NCI-H345 treated with DMSO at 0.1 percent for 48 hours (cell line): ENCODE data around the gene OGFOD2.

Source experiments
- DNase-seq: peaks from one replicate; lab custom pipeline; 2025; ENCODE audit not compliant: unreplicated experiment; lab: John Stamatoyannopoulos, UW

The OGFOD2 gene

DNA sequence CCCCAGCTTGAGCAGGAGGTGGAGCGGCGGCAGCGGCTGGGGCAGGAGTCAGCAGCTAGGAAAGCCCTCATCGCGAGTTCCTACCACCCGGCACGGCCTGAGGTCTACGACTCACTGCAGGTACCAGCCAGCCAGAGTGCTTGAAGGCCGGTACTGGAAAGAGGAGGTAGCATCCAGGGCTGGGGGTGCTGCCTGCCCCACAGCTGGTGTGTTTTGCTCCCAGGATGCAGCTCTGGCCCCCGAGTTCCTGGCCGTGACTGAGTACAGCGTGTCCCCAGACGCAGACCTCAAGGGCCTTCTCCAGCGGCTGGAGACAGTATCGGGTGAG lies 1.6 kb downstream of the OGFOD2 start:
- DNase-seq, result no peak

DNA sequence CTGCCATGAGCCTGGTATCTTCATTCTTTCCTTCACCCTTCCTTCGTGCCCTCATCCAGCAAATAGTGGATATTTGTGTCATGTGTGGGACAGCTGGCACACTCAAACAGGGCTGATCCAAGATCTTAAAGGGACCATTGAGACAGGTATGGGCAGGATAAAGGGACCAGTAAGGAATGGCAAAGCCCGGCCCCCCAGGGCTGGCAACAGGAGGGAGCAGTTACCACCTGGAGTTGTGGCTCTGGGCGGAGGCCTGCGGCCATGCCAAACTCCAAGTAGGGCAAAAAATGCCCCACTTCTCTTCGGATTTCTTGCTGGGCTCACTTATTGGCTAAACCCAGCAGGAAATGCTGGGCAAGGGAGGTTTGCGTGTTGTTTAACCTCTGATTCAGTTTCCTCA lies 2.1 kb downstream of the OGFOD2 start:
- DNase-seq, result no peak

DNA sequence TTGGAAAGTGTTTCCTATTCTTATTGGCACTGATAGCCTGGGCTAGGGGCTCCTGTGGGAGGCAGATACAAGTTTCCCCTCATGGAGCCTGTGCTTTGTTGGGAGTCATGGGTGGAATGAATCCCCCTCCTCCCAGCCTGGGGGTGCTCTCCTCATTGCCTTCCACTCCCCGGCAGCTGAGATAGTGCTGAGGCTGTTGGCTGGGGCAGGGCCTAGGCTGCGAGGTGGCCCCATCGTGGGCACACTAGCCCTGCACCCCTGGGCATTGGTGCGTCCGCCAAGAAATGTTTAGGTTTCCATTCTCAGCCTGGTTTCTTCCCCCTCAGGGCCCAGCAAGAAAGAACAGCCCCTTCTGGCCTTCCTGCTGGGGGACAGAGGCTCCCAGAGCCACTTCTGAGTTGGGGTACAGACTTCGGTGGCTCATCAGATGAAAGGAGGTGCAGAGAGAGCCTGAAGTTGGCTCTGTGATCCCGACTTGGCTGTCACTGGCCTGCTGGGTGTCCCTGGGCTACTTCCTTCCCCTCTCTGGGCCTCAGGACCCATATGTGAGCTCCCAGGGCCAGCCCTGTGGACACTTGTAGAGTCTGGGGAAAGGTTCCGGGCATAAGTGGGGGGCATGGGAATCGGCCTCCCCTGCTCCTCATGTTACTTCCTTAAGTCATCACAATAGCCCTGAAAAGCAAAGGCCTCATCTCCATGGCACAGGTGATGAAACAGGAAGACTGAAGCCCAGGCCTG lies 2.8 kb downstream of the OGFOD2 start:
- DNase-seq, result no peak

DNA sequence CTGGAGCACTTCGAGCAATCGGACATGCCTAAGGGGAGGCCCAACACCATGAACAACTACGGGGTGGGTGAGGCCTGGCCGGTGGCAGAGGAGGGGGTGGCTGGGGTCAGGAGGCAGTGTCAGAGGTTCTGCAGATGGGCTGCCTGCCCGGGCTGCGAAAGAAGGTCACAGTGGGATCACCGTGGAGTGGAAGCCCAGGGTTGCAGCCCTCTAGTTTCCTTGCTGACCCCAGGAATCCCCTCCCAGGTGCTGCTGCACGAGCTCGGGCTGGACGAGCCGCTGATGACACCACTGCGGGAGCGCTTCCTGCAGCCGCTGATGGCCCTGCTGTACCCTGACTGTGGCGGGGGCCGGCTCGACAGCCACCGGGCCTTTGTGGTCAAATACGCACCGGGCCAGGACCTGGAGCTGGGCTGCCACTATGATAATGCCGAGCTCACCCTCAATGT lies 3.5 kb downstream of the OGFOD2 start:
- no peak for DNase-seq

DNA sequence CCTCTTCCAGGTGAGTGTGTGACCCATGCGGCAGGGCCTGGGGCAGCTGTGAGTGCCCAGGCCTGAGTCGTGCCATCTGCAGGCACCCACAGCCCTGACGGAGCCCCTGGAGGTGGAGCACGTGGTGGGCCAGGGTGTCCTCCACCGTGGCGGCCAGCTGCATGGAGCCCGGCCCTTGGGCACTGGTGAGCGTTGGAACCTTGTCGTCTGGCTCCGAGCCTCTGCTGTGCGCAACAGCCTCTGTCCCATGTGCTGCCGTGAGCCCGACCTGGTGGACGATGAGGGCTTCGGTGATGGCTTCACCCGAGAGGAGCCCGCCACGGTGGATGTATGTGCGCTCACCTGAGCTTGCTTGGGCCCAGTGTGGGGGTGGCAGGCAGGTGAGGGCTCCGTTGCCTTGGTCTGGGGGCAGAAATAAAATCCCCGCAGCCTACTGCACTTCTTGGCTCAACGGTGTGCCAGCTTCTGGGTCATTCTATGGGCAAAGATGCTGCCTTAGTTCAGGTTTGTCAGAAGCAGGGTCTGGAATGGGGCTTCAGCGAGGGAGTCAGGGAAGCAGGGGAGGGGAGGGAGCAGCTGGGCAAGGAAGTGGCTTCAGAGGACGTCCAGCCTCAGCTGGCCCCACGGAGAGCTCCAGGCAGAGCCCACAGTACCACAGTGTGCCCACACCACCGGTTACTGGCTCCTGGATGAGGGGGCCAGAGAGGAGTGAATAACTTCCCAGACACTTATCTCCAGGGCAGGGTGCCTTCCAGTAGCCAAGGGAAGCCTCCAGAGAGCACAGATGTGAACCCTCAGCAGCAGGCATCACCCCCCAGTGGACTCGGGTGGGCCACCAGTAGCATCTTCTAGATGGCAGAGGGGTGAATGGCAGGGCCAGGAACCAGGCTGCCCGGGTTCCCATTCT lies 4.2 kb downstream of the OGFOD2 start:
- DNase-seq, result no peak

DNA sequence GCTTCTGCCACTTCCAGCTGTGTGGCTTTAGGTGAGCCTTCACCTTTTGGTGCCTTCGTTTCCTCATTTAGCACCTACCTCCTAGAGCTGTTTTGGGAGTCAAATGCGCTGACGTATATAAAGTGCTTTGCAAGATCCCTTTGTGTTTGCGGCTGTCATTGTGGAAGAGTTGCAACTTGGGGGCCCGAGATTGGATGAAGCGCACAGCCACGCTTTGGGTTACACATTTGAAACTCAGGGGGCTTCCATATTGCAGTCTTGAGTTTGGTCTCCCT lies 4.8 kb downstream of the OGFOD2 start:
- no peak for DNase-seq

DNA sequence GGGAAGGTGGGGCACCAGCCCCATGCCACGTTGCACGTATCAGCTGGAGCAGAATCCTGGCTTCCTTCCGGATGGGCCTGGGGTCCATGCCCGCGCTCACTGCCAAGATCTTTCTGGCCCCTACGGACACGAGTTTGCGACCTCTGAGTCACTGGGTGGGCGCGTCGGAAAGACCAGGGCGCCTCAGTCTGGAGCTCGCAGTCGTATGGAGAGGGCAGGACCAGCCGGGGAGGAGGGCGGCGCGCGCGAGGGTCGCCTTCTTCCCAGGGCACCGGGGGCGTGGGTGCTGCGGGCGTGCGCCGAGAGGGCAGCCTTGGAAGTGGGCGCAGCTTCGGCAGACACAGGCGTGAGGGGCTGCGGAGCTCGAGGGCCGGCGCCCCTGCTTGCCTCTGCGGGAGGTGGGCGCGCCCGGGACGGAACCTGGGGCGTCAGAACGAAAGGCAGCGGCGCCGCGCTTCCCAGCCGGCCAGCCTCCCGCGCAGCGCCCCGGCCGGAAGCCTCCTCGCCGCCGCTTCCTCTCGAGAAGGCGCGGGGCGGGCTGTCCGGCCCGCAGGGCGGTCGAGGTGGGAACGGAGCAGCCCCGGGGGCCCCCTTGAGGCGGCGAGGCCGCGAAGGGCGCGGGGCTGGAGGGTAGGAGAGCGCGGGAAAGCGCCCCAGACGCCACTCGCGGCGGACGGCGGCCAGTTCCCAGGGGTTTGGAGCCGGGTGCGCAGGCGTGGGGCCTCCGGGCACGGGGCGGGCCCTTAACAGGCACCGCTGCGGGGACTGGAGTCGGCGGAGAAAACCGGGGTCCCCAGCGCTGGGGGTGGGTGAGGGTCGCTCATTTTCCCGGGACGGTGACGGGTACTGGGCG lies 5.4 kb downstream of the OGFOD2 start, which contains the start of gene ARL6IP4:
Gene ARL6IP4 (plus strand): TSS at position 499 of the 853 bp plus-strand sequence. CDS start 459 bp downstream, outside the sequence.
- peak; percentile 65 for DNase-seq

DNA sequence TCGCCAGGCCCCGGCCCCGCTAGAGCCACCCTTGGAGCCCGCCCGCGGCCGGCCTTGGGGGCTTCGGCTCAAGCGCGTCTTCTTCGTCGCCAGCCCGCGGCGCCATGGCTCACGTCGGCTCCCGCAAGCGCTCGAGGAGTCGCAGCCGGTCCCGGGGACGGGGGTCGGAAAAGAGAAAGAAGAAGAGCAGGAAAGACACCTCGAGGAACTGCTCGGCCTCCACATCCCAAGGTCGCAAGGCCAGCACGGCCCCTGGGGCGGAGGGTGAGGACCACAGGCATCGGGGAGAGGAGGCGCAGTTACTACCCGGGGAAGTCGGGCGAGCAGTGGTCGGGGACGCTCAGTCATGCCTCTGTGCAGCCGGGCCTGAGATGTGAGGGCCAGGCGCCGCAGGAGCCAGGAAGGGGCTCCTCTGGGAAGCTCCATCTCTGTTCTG lies 6.0 kb downstream of the OGFOD2 start:
- no peak for DNase-seq

DNA sequence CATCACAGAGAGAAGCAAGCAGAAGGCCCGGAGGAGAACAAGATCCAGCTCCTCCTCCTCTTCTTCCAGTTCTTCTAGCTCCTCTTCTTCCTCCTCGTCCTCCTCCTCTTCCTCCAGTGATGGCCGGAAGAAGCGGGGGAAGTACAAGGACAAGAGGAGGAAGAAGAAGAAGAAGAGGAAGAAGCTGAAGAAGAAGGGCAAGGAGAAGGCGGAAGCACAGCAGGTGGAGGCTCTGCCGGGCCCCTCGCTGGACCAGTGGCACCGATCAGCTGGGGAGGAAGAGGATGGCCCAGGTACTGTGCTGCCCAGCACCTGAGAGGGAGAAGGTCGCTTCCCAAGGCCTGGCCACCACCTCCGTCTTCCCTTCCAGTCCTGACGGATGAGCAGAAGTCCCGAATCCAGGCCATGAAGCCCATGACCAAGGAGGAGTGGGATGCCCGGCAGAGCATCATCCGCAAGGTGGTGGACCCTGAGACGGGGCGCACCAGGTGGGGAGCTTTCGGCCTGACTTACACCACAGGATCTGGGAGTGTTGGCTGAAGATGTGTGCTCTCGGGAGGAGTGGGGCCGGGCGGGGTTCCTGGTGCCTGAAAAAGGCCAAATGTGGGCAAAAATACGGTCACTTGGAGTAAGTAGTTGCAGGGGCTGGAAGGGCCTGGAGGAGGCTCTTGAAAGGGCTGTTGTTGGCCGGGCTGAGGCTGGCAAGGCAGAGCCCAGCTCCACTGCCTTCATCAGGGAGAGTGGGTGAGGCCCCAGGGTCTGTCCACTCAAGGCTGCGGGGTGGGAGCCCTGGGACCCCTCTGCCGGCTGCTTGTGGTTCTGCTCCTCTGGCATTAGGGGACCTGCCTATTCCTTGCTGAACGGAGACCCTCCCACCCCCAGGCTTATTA lies 6.8 kb downstream of the OGFOD2 start:
- no peak for DNase-seq

DNA sequence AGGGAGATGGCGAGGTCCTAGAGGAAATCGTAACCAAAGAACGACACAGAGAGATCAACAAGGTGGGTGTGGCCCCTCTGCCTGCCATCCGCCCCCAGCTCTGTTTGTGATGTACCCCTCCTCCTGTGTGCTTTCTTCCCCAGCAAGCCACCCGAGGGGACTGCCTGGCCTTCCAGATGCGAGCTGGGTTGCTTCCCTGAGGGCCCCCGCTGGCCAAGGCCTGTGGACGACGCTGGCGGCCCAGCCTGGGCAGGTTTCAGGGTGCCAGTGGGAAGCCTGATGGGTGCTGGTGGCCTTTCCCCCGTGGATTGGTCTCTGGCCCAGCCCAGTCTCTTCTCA lies 7.4 kb downstream of the OGFOD2 start:
- no peak for DNase-seq

DNA sequence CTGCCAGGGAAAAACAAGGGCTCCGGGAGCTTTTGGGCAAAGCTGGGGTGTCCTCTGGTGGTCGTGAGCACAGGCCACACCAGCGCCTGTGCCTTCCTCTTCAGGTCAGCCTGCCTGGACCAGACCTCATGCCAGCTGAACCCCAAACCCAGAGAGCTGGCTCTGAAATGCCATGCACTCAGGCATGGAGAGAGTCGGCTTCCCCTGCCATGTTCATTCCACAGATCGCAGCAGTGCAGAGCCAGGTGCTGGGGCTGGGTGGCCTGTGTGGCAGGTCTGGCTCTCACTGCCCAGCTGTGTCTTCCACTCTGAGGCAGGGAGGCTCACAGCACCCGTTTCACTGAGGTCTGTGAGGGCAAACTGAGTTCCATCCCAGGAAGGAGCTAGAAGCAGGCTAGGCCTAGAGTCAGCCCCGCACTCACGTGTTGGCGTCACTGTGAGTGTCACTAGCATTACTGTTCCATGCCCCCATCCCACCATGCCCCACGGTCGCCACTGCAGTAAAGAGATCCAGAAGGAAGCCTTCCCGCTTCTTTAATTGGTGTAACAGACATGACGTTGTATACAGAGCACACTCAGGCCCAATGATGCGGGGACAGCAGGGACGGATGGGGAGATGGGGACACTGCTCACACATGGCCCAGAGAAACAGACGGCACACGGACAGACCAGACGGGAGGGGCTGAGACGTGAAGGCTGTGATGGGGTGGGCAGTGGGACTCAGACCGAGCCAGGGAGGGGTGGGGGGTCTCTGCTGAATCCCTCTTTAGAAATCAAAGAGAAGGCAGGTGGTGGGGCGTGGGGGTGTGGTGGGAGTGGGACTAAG lies 8.1 kb downstream of the OGFOD2 start:
- DNase-seq, result no peak

DNA sequence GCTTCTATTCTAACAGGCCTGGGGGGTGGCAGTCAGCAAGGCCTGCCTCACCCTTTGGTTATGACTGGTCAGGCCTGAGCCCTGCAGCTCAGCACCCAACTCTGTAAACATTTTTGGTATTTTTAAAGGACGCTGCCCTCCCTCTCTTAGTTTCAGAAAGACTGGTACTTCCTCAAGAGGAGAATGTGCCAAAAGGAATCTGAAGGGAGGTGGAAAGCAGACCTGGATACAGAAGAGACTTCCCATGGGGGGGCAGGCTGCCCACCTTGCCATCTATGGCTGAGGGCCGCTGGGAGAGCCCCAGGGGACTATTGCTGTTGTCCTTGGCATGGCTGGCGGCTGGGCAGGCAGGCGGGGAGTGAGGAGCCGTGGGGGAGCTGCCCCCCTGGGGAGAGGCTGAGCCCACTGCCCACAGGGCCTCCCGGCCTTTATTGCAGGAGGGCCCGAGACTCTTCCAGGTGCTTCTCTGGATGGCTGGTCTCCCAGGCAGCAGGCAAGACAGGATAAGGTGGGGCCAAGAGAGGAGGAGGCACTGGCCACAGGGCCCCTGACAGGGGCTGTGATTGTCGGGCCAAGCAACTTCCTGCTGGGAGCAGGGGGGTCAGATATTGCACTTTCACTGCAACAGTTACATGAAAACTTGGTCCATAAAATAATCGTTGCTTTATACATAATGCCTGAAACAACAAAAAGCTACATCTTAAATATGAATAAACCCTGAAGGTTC lies 8.9 kb downstream of the OGFOD2 start:
- no peak for DNase-seq

DNA sequence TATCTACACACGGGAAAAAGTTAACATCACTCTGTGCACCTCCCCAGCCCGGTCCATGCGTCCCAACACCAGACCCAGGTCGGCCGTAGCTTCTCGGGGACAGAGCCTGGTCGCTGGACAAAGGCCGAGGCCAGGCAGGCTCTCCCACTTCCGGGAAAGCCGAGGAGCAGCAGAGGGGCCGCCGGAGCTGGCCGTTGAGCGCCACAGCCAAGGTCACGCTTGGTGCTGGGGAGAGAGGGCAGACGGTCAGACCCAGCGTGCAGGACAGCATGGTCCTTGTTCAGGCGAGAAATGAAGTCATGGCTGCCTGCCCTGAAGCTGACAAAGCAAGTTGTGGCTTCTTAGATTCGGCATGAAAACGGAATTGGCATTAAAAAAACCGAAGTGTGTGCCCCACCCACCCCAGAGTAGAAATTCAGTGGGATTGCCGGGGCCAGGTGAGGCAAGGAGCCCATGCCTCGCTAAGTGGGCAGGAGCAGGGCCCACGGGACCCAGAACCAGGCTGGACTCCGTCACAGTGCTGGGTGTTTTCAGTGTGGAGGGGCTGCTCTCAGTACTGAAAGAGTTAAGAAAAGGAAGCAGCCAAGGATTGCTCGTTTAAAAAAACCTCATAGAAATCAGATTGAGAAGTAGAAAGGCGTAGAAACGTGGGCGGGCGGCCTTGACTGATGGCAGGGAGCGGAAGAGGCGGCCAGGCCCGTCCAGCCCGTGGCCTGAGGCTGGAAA lies 9.7 kb downstream of the OGFOD2 start:
- no peak for DNase-seq

DNA sequence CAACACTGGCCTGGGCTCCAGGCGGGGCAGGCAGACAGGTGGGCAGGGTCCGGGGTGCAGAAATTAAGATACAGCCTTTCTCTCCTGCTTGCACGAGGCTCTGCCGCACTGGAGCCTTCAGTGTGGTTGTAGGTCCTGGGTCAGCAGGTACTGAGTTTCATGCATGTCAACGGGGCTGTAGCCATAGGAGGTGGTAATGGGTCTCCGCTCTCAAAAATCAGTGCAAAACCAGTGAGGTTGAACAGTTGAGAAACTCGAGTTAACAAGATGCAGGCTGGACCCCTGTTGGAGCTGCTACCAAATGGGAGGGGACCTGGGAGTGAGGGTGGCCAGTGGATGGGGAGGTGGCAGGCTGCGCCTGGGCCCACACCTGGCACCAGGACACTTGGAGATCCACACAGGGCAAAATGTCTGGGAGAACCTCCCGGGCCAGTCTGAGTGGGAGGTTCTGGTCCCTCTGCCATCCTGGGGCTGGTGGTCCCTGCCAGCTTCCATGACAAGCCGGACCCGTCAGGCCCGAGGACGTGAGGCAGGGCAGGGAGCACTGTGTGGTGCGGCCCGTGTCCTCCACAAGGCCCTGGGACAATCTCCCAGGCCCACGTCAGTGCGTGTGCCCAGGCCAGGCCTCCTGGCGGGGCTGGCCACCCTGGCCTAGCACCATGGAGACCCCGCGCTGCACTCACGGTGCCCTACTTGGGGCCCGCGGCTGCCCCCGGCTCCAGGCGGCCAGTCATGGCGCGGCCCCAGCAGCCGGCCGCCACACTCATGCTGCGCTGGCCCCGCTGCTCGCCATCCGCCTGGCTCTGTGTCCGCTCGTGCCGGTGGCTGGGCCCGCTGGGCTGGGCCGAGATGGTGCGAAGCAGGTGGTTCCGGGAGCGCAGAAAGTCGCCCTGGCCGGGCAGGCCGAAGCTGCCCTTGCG lies 10.6 kb downstream of the OGFOD2 start:
- DNase-seq, result no peak

DNA sequence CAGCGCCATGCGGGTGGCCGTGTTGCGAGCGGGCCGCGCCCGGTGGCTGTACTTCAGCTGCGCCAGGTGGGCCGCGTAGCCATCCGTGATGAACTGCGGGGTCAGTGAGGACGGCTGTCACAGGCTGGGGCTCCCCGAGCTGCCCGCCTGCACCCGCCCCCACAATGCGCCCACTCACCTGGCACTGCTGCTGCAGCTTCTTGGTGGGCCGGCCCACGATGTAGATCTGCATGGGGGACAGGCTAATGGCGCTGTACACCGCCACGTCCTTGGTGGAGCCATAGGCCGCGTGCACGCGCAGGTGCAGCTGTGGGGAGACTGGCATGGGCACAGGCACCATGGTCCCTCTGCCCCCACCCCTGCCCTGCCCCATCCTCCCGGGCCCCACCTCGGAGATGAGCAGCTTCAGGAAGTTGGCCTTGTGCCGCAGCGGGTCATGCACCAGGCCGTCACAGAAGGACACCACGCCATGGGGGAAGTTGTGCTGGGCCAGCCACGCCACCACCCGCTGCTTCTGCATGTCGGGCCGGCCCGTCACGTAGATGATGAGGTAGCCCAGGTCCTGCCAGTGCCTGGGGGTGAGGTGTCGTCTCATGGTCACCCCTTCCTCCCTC lies 11.3 kb downstream of the OGFOD2 start:
- no peak for DNase-seq

DNA sequence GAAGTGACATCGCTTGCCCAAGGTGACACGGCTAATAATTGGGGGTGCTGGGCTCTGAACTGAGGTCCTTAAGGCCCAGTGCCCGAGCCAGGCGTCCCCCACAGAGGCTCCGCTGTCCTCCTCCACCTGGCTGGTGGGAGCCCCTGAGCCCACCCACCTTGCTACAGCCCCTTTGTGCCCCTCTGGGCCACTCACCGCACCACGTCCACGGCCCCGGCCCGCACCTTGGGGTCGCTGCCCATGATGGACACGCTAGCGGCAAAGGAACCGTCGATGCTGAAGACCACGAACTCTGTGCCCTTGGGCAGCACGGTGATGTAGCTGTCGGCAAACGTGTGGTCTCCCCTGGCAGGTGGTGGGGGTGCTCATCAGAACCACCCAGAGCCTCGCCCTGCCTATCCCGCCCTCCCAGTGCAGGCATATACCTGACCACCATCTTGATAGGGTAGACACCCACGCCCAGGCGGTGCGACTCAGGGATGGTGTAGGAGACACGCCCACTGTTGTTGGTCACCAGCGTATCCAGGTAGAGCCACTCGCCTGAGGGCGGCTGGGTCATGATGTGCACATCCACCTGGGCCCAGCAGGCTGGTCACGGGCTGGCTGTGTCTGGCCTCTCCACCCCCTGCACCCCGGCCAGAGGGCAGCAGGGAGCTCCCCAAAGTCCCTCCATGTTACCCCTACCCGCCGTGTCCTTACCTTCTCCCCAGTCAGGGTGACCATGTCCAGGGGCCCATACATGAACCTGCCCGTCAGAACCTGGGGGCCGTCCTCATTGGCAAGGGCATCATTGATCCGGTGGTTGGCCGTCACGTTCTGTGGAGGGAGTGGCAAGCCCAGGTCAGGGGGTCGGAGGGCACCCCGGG lies 12.3 kb downstream of the OGFOD2 start:
- no peak for DNase-seq
